Urothelium cell line (cell line): Measurements from ENCODE around the gene GGTLC2.
A peak's percentile ranks its signal among the peaks of the same experiment; 100 is the strongest.

Source experiments
- DNase-seq: peaks from one replicate; pipeline ENCODE4 v3.0.0; 2011; ENCODE audit warnings: low spot score, mixed read lengths
- FAIRE-seq: peaks from 2 replicates; lab custom pipeline; 2011; peaks lifted over from hg19 to GRCh38; lab: Jason Lieb, UNC

Gene GGTLC2

DNA sequence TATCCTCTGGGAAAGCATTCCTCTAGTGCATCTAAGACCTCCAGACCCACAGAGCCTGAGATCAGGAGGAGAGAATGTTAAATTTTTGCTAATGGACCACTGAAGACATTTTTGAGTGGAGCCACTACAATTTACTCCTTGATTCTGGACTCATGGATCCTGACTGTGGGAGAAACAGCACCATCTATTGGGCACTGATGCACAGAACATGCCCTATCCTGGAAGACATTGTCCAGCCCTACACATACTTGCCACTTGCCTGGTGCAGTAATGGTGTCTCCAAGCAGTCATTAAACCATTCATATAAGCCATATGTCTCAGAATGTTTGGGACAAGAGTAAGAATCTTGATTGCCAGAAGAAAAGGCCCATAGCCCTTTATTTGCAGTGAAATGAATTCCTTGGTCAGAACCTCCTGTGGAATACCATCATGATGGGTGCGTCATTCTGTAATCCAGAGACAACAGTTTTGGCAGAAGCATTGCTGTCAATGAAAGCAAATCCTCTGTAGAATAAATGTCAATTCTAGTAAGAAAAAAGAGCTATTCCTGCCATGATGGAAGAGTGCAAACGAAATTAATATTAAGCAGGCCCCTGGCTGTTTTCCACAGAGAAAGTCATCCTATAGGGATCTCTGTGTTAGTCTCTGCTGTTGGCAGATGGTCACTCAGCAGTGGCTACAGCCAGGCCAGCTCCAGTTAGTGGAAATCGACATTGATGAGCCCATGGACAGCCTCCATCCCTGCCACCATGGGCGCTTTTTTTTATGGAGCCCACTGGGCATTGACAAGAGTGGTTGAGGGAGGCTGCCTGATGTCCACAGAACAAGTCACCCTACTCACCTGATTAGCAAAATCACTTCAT, 43.5 kb downstream of the GGTLC2 start:
- peak; percentile 59 for DNase-seq
- peak; percentile 97 for FAIRE-seq

DNA sequence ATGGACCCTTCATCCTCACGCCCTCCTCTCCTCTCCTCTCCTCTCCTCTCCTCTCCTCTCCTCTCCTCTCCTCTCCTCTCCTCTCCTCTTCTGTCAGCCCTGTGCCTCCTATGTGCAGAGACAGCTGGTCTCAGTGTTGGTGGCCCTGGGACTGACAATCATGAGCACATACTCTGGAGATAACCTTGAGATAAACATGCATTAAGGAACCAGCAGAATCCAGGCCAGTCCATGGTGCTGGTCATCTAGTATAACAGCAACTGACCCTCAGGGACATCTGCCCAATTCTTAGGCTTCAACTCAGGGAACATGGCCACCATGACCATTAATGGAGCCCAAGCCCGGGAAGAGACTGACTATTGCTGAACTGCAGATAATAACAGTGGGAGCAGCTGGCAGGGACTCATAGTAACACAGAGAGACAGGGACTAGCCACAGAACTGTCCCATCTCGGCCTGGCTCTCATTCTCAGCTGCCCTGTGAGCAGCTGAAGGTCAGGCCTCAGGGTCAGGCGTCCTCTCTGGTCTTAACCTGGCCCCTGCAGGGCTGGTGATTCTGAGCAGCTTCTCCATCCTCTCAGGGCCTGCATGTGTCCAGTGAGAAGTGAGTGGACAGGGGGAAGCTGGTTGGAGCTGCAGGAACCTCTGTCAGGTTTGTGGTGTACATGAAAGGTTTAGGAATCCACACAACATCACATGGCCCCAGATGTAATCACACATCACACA, 45.4 kb downstream of the GGTLC2 start:
- FAIRE-seq (no peak), DNase-seq (no peak)

GRCh38 chr22:22691055-22691454, 46.6 kb downstream of the GGTLC2 start:
- no peak for FAIRE-seq
- DNase-seq, result no peak

- DNase-seq (no peak), FAIRE-seq (peak; percentile 91)
Measured at GRCh38 chr22:22691716-22692701, 47.6 kb downstream of the GGTLC2 start.

- peak; percentile 50 for DNase-seq
- no peak for FAIRE-seq
Measured at GRCh38 chr22:22692707-22693530, 48.5 kb downstream of the GGTLC2 start.

DNA sequence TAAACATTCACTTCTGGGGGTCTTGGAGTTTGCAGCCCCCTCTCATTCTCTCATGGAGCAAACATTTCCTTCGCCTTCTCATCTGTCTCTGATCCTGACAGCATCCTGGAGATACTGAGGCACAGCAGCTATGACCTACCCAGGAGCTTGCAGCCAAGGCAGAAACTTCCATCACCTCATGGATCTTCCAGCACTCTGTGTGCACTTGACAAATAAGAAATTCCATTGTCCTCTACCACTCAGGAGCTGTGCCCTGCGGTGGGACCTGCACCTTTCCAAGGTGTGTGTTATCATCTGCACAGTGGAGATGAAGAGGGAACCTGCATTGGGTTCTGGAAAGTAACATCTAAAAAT, 49.1 kb downstream of the GGTLC2 start:
- FAIRE-seq, result no peak
- no peak for DNase-seq

DNA sequence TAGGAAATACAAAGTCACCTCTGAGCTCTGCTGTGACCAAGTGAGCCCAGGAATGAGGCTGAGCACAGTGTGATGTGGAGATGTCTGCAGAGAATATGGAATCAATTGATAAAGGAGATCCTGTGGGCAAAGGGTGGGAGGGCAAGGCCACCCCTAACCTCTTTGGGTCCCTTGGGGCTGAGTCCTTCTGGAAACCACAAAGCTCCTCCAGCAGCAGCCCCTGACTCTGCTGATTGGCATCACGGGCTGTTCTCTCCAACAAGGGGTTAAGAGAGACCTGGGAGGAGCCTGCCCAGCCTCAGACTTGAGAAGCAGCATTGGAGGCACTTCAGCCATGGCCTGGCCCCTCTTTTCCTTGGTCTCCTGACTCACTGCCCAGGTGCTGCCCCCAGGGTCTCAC, 49.7 kb downstream of the GGTLC2 start:
- peak; percentile 50 for FAIRE-seq
- DNase-seq, result no peak

GRCh38 chr22:22696104-22696503, 51.7 kb downstream of the GGTLC2 start:
- no peak for DNase-seq
- no peak for FAIRE-seq
